Activated B cell treated with CpG ODN at 0.5 μM for 24 hours (primary cell): ENCODE measurements around the gene AUTS2. TPM values are rescaled to one million over a fixed set of nuclear protein-coding genes. Genes with fewer than 3 reads are reported as not detected.

Experiments
- ATAC-seq: fragments of 200-7000 bp; cut with Tn5 transposase; one replicate; pipeline ENCODE4 v1.10.0; 2021; ENCODE audit warnings: low read depth, mild to moderate bottlenecking, moderate library complexity
- CTCF ChIA-PET: fragments of 350-600 bp; sonication (Branson Sonifier 250); formaldehyde crosslinking; loops from one replicate; lab custom pipeline; 2021; ENCODE audit warnings: antibody characterized with exemption; lab: Charles Lee
- POLR2A ChIA-PET: fragments of 350-600 bp; sonication (Branson Sonifier 250); formaldehyde crosslinking; loops from one replicate; lab custom pipeline; 2021; ENCODE audit warnings: antibody characterized with exemption; lab: Charles Lee
- DNase-seq: peaks from one replicate; pipeline ENCODE4 v3.0.0; 2022
- H3K27ac Mint-ChIP-seq: one replicate; pipeline ENCODE4 v1.8.0; 2020; ENCODE audit warnings: mixed read lengths
- H3K27me3 Mint-ChIP-seq: one replicate; pipeline ENCODE4 v1.8.0; 2021; ENCODE audit warnings: mixed read lengths
- H3K36me3 Mint-ChIP-seq: one replicate; pipeline ENCODE4 v1.8.0; 2021; ENCODE audit warnings: low read depth, mixed read lengths
- H3K4me1 Mint-ChIP-seq: one replicate; pipeline ENCODE4 v1.8.0; 2021; ENCODE audit warnings: mixed read lengths
- H3K4me3 Mint-ChIP-seq: one replicate; pipeline ENCODE4 v1.8.0; 2020; ENCODE audit warnings: mild to moderate bottlenecking, mixed read lengths
- H3K9me3 Mint-ChIP-seq: one replicate; pipeline ENCODE4 v1.8.0; 2020; ENCODE audit warnings: mixed read lengths
- CTCF ChIP-seq: fragments of 200-600 bp; IDR thresholded peaks from one replicate; pipeline ENCODE4 v1.8.0; 2022; ENCODE audit warnings: antibody characterized with exemption, mild to moderate bottlenecking
- intact Hi-C: fragments of 100-400 bp; cut with micrococcal nuclease; formaldehyde crosslinking; loops from one replicate; pipeline ENCODE4 v1.15.1; 2024
- total RNA-seq: library from RNA; stranded (reverse); gene quantifications from 2 replicates; pipeline ENCODE4 v1.2.3, GENCODE V29; 2022

Gene AUTS2
- total RNA-seq, 1 donor from 2014 or later, result 15.9 TPM

DNA sequence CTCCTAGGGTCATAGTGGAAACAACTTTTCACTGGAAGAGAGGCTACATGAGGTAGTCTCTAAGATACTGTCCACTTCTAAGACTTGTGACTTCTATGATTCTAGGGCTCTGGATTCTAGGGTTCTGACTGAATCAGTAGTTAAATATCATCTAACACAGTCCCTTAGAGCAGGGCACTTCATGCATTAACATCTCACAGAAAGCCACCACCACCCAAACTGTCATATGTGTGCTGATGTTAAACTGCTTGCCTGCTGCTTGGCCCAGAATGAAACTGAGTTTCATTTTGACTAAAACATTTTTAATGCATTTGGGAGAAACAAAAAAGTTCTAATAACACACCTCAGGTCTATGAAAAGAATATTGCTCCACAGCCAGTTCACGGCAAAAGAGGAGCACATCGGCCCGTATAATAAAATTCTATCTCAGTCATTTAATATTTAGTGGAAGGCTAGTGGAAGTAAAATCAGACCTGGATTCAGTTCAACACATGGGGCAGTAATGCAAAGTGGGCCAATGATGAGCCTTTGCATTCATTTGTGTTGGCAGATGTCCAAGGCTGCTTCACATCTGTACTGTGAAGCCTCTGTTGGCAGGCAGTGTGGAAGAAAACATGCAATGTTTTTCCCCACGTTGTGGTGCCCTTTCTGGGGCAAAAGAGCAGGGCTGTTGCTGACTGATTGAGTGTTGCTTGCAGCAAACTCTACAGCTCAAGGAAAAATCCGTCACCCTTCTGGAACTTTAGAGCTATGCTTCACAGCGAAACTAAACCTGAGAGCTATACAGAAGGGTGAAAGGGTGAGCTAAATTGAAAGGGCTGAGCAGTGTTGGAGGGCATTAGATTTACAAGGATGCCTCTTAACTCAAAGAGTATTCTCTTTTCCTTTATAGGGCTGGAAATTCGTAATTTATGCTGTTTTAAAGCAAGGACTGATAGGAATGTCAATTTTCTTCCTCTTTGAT lies 33.5 kb upstream of the AUTS2 start:
- POLR2A ChIA-PET, result no interaction called here
- Mint-ChIP-seq H3K27ac (no peak overlapping the region), H3K36me3 (no peaks in the 10 kb centered on the region), H3K4me3 (no peak overlapping the region), H3K27me3 (peaks cover 4% of the 10 kb centered on the region), H3K4me1 (no peaks in the 10 kb centered on the region), H3K9me3 (no peaks in the 10 kb centered on the region)
- intact Hi-C loops, result no loop called here
- TF ChIP-seq CTCF, result no peak
- no peak for DNase-seq
- no peak for ATAC-seq
- CTCF ChIA-PET, result no interaction called here

GRCh38 chr7:69567800-69568199 lies 30.5 kb upstream of the AUTS2 start:
- Mint-ChIP-seq H3K27me3 (peaks cover 2% of the 10 kb centered on the region), H3K4me3 (no peak overlapping the region), H3K4me1 (no peaks in the 10 kb centered on the region), H3K9me3 (no peaks in the 10 kb centered on the region), H3K36me3 (no peaks in the 10 kb centered on the region), H3K27ac (no peak overlapping the region)
- ChIA-PET POLR2A (no interaction called here), CTCF (no interaction called here)
- no peak for DNase-seq
- no peak for TF ChIP-seq CTCF
- no peak for ATAC-seq
- intact Hi-C loops, result no loop called here

DNA sequence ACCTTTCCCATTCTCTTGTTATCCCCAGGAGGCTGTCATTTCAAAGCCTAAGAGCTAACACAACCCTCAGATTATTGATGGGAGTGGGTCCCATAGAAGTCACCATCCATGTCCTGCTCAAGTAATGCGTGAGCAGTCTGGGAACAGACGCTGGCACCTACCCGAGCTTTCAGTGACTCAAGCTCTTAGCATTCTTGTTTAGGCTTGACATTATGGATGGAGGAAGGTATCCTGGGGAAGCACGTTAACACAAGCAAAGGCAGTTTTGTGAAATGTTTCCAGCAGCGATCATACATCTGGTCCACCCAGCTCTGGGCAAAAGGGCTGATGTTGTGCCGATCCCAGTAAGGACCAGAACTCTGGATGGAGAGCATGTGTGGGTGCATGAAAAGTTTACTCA lies 30.0 kb upstream of the AUTS2 start:
- POLR2A ChIA-PET, result no interaction called here
- Mint-ChIP-seq H3K4me3 (no peak overlapping the region), H3K9me3 (no peaks in the 10 kb centered on the region), H3K27me3 (peaks cover 2% of the 10 kb centered on the region), H3K36me3 (no peaks in the 10 kb centered on the region), H3K4me1 (no peaks in the 10 kb centered on the region), H3K27ac (no peak overlapping the region)
- DNase-seq (no peak), ATAC-seq (no peak)
- intact Hi-C loops, result no loop called here
- CTCF ChIA-PET, result no interaction called here
- TF ChIP-seq CTCF, result no peak

DNA sequence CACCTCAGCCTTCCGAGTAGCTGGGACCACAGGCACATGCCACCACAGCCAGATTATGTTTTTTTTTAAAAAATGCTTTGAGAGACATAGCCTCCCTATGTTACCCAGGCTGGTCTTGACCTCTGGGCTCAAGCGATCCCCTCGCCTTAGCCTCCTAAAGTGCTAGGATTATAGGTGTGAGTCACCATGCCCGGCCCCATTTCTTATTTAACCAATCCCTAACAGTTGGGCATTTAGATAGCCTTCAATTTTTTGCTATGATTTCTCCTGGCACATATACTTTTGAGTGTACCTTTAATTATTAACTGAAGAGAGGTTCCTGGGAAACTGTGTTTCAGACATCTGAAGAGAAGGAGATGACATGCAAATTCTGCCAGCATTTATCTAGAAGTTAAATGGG lies 22.6 kb upstream of the AUTS2 start:
- DNase-seq (no peak), ATAC-seq (no peak)
- Mint-ChIP-seq H3K27me3 (no peaks in the 10 kb centered on the region), H3K9me3 (peaks cover 2% of the 10 kb centered on the region), H3K4me1 (peaks cover 4% of the 10 kb centered on the region), H3K36me3 (no peaks in the 10 kb centered on the region), H3K4me3 (no peak overlapping the region), H3K27ac (no peak overlapping the region)
- ChIA-PET POLR2A (no interaction called here), CTCF (no interaction called here)
- intact Hi-C loops, result no loop called here
- TF ChIP-seq CTCF, result no peak

DNA sequence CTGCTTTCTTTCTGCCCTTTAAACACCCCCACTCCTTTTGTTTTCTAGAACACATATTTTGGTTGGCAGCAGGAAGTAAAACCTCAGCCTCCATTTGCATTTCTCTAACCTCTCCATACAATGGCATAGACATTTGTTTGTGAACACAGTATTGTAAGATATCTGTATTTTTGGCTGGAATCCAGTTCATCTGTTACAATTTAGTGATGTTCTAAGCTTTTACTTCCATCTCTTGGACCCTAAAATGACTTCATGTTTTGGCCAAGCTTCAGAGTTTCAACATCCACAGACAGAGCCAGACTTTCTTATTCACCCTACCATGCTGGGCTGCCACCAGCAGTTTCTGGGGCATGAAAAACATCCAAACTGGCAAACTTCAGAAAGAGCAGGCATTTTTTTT lies 21.1 kb upstream of the AUTS2 start:
- CTCF ChIA-PET, result no interaction called here
- TF ChIP-seq CTCF, result no peak
- intact Hi-C loops, result no loop called here
- ATAC-seq, result no peak
- peaks cover 5% of the 10 kb centered on the region for H3K9me3 Mint-ChIP-seq
- no peak overlapping the region for H3K4me3 Mint-ChIP-seq
- no peaks in the 10 kb centered on the region for H3K36me3 Mint-ChIP-seq
- DNase-seq, result no peak
- H3K27ac Mint-ChIP-seq, result no peak overlapping the region
- POLR2A ChIA-PET, result no interaction called here
- peaks cover 4% of the 10 kb centered on the region for H3K4me1 Mint-ChIP-seq
- H3K27me3 Mint-ChIP-seq, result no peaks in the 10 kb centered on the region
